Measurements from ENCODE around the gene PDE4DIP. TPM values are rescaled to one million over a fixed set of nuclear protein-coding genes. Genes with fewer than 3 reads are reported as not detected.
"Not testable (repeated sequence)": the region's sequence is repeated elsewhere in the genome, so short reads cannot be mapped to it uniquely, and the experiment has no call there.

Gene PDE4DIP
- polyA plus RNA-seq, 3 donors from 2014 or later: 3.2 to 13.4 (median 4.6) TPM

DNA sequence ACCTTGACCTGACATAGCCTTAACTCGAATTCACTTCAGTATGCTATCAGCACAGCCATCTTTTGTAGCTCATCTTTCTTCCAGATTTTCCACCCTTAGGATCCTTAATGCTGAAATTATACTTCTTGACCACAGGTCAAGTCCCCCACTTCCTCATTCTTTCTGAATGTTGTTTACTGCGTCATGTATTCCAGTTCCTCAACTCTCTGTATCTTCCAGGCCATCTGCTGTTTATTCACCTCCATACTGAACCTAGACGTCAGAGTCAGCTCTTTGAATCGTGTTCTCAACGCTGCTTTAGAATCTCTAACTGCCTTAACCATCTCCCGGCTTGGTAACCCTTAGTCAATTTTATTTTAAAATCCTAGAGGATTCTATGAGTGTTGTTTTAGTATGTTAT is 9.8 kb downstream of the PDE4DIP start:
- H3K27me3 Mint-ChIP-seq (ENCODE audit: low read depth in 3 of 3); H3K36me3 Mint-ChIP-seq; DNase-seq; H3K4me3 Mint-ChIP-seq; H3K4me1 Mint-ChIP-seq; H3K27ac Mint-ChIP-seq; H3K9me3 Mint-ChIP-seq: not testable (repeated sequence)

DNA sequence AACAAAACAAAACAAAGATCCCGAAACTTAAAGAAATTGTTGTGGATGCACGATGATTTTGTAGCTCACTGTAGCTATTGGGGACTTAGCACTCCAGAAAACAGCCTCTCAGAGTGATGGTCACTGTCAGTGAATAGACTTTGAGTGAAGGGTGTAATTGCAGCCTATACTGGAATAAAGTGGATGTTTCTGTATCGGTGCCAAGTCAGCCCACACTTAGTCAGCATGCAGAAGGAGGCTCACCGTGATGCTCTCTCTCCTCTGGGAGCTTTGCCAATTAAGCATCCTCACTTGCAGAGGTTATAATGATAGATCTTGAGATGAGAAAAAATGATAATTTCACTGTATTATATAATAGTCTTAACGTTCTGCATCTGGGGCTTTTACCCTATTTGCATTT is 11.1 kb downstream of the PDE4DIP start:
- H3K27me3 Mint-ChIP-seq (ENCODE audit: low read depth in 3 of 3); H3K36me3 Mint-ChIP-seq; DNase-seq; H3K9me3 Mint-ChIP-seq; H3K4me3 Mint-ChIP-seq; H3K4me1 Mint-ChIP-seq; H3K27ac Mint-ChIP-seq: not testable (repeated sequence)

DNA sequence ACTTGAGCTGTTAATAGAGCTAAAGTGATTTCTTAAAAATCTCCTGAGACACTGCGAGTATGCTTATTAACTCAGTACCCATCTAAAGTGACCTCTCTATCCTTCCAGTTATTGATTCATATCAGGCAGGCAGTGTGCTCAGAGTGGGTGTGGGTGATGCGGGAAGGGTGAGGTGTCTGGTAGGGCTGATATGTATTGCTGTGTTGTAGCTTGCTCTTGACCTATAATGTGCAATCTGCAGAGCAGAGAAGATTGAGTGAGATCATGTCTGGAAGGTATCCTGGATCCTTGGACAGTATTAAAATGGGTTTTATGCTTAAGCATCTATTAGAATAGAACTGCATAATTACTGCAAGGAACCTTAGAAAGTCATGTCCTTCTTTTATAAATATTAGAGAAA is 15.8 kb downstream of the PDE4DIP start:
- not testable (repeated sequence) for H3K4me1 Mint-ChIP-seq; DNase-seq; H3K4me3 Mint-ChIP-seq; H3K36me3 Mint-ChIP-seq; H3K27ac Mint-ChIP-seq; H3K27me3 Mint-ChIP-seq (ENCODE audit: low read depth in 3 of 3); H3K9me3 Mint-ChIP-seq

DNA sequence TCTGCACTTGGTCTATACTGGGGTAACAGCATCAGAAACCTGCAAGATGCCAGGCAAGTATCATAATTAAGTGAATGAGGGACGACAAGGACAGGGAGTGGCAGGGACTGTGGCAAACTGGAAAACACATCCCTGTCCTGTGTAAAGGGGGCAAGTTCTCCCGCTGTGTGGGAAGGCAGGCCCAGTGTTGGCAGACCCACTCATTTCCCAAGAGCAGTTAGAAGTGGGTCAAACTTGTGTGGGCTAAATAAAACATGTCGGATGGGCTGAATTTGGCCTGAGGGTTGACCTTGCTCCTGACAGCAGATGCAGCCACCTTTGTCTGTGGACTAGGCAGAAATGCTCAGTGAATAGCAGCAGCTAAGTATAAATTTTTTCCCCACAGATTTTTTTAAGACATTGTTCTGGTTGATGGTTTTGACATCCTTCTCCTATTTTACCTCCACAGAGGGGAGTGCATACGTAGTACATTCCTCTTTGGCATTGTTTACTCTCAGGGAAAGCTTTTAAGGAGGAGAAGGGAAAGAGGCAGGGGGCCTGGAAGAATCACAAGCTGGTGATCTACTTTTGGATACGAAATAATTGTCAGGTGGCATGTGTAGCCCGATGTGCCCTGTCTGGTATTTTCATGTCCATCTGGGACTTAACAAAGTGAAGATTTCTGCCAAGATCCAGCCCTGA is 16.5 kb downstream of the PDE4DIP start:
- DNase-seq; H3K36me3 Mint-ChIP-seq; H3K9me3 Mint-ChIP-seq; H3K27me3 Mint-ChIP-seq (ENCODE audit: low read depth in 3 of 3); H3K4me1 Mint-ChIP-seq; H3K27ac Mint-ChIP-seq; H3K4me3 Mint-ChIP-seq: not testable (repeated sequence)

DNA sequence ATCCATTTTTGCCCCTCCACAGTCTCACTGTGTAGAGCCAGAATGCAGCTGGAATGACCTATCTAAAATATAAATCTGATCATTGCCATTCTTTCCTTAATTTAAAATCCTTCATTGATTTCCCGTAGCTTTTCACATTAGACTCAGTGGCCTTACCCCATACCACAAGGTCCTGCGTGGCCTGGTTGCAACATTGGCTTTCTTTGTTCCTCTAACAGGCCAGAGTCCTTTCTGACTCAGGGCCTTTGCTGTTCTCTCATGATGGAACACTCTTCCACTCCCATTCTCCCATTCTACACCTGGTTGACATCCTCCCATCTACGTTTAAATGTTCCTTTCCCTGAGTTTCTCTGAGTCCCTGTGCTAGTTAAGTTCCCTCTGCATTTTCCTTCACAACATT is 18.4 kb downstream of the PDE4DIP start:
- H3K27ac Mint-ChIP-seq; H3K4me3 Mint-ChIP-seq; H3K4me1 Mint-ChIP-seq; H3K27me3 Mint-ChIP-seq (ENCODE audit: low read depth in 3 of 3); H3K36me3 Mint-ChIP-seq; H3K9me3 Mint-ChIP-seq; DNase-seq: not testable (repeated sequence)

DNA sequence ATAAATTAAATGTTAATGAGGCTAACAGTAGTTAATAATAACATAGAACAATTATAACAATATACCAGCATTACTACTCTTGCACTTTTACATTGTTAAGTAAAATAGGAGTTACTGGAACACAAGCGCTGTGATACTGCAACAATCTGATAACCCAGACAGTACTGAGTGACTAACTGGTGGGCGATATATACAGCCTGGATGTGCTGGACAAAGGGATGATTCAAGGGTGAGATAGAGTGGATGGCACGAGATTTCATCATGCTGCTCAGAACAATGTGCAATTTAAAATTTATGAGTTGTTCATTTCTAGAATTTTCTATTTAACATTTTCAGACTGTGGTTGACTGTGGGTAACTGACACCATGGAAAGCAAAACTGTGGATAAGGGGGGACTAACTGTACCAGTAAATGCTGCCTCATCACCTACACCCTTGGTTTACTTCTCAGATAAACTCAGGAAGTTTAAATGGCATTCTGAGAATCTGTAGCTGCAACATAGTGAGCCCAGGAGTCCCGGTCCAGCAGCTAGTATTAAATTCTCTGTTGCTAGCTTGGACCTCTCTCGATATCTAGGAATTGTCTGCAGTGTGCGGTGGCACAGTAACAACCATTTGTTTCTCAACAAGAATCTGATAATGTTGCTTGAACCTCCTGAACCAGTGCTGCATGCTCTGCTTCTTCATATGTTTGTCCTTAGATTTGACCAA is 24.9 kb downstream of the PDE4DIP start:
- not testable (repeated sequence) for H3K36me3 Mint-ChIP-seq; H3K9me3 Mint-ChIP-seq; H3K27me3 Mint-ChIP-seq (ENCODE audit: low read depth in 3 of 3); H3K4me1 Mint-ChIP-seq; DNase-seq; H3K27ac Mint-ChIP-seq; H3K4me3 Mint-ChIP-seq

DNA sequence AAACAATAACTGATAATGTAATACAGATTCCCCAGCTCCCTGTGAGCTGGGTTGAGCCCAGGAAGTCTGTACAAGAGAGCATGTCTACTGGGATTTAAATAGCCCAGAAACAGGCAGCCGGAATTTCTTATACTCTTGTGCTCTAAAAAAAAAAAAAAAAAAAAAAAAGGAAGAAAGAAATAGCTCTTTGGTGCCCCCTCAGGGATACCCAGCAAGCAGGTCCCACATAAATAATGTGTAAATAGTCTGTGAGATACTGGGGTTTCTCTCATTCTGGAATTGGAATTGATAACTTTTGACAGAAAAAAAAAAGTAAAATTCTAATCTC is 25.4 kb downstream of the PDE4DIP start:
- not testable (repeated sequence) for H3K27ac Mint-ChIP-seq; H3K9me3 Mint-ChIP-seq; H3K4me1 Mint-ChIP-seq; H3K36me3 Mint-ChIP-seq; DNase-seq; H3K4me3 Mint-ChIP-seq; H3K27me3 Mint-ChIP-seq (ENCODE audit: low read depth in 3 of 3)

DNA sequence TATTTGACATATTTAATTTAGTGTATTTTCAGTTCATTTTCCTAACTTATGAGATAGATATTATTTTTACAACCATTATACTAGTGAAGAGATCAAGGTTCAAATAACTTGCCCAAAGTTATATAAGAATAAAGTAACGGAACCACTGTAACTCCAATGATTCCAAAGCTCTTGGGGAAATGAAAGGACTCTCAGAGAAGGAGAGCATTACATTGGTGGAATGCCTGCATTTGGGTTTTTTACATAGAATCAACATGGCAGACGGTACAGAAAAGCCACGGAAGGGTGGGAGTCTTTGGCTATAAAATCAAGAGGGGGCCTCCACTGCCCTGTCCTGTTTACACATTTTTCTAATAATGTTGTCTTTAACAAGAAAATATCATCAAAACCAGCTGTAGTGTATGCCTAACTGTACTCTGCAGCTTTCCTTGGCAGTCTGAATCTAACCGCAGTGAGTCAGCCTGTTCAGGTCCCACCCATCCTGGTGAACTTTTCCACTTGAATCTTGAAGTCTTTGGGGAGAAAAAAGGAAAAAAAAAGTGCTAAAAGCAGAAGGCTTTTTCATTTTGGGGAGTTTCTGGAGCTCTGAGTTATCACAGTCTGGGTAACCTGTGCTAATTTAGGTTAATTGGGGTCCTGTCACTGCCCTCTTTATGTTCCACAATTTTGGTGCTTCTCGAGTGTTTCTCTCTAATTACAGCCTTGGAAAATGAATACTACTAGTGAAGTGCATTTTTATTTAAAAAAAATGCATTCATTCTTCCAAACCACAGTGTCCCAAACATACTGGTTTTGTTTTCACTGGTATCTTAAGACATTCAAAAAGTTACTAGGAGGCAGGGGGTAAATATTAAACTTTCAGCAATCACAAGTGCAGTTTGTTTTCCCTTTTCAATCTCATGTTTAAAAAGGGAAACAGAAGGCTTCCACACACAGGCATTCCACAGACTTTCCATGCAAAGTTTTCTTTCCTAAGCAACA is 30.5 kb downstream of the PDE4DIP start:
- not testable (repeated sequence) for H3K4me3 Mint-ChIP-seq; H3K36me3 Mint-ChIP-seq; H3K27ac Mint-ChIP-seq; H3K4me1 Mint-ChIP-seq; H3K27me3 Mint-ChIP-seq (ENCODE audit: low read depth in 3 of 3); H3K9me3 Mint-ChIP-seq; DNase-seq

DNA sequence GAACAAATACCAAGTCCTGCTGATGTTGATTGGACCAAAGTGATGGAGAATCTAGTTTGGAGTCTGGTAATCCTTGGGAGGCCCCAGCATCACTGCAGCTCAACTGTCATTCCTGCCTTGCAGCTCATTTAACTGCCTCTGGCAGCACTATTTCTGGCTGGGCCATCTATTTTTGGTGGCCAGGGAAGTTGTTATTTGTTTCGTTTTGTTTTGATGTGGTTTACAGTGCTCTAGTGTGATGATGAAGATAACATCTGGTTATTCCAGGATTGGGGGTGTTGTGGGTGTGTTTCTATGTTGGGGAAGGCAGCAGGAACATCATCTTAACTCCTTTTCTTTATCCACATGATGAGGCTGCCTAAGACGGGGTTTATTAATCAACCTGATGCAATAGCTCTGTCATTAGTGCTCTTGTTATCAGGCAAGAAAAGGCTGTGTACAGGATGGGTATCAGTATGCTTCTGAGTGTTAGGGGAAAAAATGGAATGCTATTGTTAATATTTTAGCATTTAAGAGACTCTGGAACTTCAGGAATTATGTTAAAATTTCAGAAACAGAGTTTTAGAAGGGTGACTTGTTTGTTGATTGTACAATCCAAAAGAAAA is 35.7 kb downstream of the PDE4DIP start:
- H3K27ac Mint-ChIP-seq; H3K4me3 Mint-ChIP-seq; H3K9me3 Mint-ChIP-seq; H3K4me1 Mint-ChIP-seq; DNase-seq; H3K27me3 Mint-ChIP-seq (ENCODE audit: low read depth in 3 of 3); H3K36me3 Mint-ChIP-seq: not testable (repeated sequence)

DNA sequence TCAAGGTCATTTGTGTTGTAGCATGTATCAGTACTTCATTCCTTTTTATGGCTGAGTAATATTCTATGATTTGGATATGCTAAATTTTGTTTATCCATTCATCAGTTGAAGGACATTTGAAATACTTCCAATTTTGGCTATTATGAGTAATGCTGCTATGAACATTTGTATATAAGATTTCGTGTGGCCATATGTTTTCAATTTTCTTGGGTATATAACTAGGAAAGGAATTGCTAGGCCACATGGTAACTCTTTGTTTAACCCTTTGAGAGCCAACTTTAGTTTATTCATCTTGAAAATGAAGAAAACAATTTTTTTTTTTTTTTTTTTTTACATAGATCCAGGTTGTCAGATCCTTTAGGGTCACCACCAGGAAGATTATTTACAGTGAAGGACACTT is 37.0 kb downstream of the PDE4DIP start:
- DNase-seq; H3K27me3 Mint-ChIP-seq (ENCODE audit: low read depth in 3 of 3); H3K27ac Mint-ChIP-seq; H3K4me1 Mint-ChIP-seq; H3K9me3 Mint-ChIP-seq; H3K4me3 Mint-ChIP-seq; H3K36me3 Mint-ChIP-seq: not testable (repeated sequence)

DNA sequence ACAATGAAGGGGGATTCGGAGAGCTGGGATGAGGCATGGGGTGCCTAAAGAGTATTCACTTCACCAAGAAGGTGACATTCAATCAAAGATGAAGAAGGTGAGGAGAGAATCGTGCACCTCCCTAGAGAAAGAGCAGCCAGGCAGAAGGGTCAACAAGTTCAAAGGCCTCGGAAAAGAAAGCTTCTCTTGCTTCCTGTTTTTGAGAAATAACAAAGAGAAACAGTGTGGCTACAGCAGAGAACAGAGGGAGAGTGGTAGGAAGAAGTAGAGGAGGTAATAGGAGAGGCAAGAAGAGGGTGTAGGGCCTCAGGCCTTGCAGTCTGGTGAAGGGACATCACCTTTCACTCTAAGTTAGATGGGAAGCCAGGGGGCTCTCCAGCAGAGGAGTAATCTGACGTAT is 41.0 kb downstream of the PDE4DIP start:
- not testable (repeated sequence) for H3K36me3 Mint-ChIP-seq; H3K9me3 Mint-ChIP-seq; H3K27me3 Mint-ChIP-seq (ENCODE audit: low read depth in 3 of 3); H3K4me1 Mint-ChIP-seq; H3K27ac Mint-ChIP-seq; DNase-seq; H3K4me3 Mint-ChIP-seq

DNA sequence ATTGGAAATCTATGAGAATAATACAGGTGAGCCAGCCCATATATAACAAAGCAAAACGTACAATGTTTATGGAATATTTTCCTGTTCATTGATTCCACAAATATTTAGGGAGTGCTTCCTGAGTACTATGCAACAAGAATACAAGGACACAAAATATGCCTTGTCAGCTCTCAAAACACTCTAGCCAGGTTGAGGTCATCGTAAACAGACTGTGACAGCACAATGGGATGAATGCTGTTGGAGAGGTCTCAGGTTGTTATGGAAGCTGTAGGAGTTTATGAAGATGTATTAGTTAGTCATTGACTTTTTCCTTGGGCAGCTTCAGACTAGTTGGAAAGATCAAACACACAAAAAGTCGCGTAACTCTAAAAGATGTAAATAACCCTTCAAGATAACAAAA is 42.1 kb downstream of the PDE4DIP start:
- not testable (repeated sequence) for H3K9me3 Mint-ChIP-seq, H3K27ac Mint-ChIP-seq

DNA sequence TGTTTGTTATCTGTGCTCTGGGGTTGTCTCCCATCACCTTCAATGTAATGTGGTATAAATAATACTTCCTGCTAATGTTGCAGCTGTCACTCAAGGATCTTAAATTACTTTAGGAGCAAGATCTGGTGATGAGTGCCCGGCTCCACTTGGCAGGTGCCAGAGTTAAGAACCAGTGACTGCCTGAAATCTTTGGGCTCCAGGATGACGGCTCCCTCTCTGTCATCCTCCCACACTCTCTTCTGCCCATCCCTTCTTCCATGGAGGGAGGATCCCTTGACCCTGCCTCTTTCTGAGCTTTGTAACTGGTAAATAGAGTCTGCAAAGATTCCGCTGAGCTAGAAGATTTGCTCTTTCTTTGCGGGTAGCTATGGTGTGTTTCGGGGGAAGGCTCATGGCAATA is 44.4 kb downstream of the PDE4DIP start:
- H3K27me3 Mint-ChIP-seq (ENCODE audit: low read depth in 3 of 3); DNase-seq; H3K27ac Mint-ChIP-seq; H3K36me3 Mint-ChIP-seq; H3K4me3 Mint-ChIP-seq; H3K9me3 Mint-ChIP-seq; H3K4me1 Mint-ChIP-seq: not testable (repeated sequence)

More for the DNA sequence above, 42.1 kb downstream of the PDE4DIP start:
- H3K4me3 Mint-ChIP-seq; H3K27me3 Mint-ChIP-seq (ENCODE audit: low read depth in 3 of 3); DNase-seq; H3K36me3 Mint-ChIP-seq; H3K4me1 Mint-ChIP-seq: not testable (repeated sequence)

All from immature natural killer cell (primary cell).